Common myeloid progenitor, CD34-positive (primary cell): ENCODE measurements around the gene WDFY4.

Source experiments
- CTCF ChIA-PET: fragments of 350-600 bp; sonication (Branson Sonifier 250); formaldehyde crosslinking; loops from one replicate; lab custom pipeline; 2021; ENCODE audit warnings: antibody characterized with exemption; lab: Charles Lee
- POLR2A ChIA-PET: fragments of 350-600 bp; sonication (Branson Sonifier 250); formaldehyde crosslinking; loops from one replicate; lab custom pipeline; 2021; ENCODE audit warnings: antibody characterized with exemption; lab: Charles Lee
- DNase-seq, 3 donors: peaks; one replicate each; pipeline versions ENCODE4 v3.0.0 to v3.0.0-alpha.2; 2013
- H3K27ac ChIP-seq, 2 experiments: 1 replicate in 1 of 2; 2 replicates in 1 of 2; pipeline ENCODE4 v1.7.0; 2013; ENCODE audit warnings: inconsistent platforms in 2 of 2, low read length in 2 of 2, mild to moderate bottlenecking in 2 of 2, low read depth in 1 of 2, moderate library complexity in 1 of 2; ENCODE audit not compliant: severe bottlenecking in 2 of 2, insufficient read depth in 1 of 2, poor library complexity in 1 of 2
- H3K27me3 ChIP-seq, 5 experiments: replicated peaks in 2 of 5; 1 replicate in 3 of 5; 2 replicates in 2 of 5; pipeline versions ENCODE4 v1.6.1 to v1.7.0; 2013; ENCODE audit warnings: low read length in 4 of 5, mild to moderate bottlenecking in 2 of 5, moderate library complexity in 2 of 5, inconsistent platforms in 1 of 5; ENCODE audit not compliant: insufficient read depth in 5 of 5, control insufficient read depth in 4 of 5
- H3K36me3 ChIP-seq, 4 experiments: 1 replicate in 2 of 4; 2 replicates in 2 of 4; pipeline versions ENCODE4 v1.6.1 to v1.7.0; 2013; ENCODE audit warnings: low read length in 3 of 4, control low read depth in 1 of 4, mild to moderate bottlenecking in 1 of 4; ENCODE audit not compliant: control insufficient read depth in 4 of 4, insufficient read depth in 4 of 4
- H3K4me1 ChIP-seq, 4 experiments: 1 replicate in 3 of 4; 2 replicates in 1 of 4; pipeline versions ENCODE4 v1.6.1 to v1.7.1; 2013; ENCODE audit warnings: low read length in 3 of 4, mild to moderate bottlenecking in 3 of 4, control low read depth in 1 of 4, inconsistent platforms in 1 of 4, moderate library complexity in 1 of 4; ENCODE audit not compliant: control insufficient read depth in 4 of 4, insufficient read depth in 4 of 4; ENCODE audit errors: control extremely low read depth in 1 of 4
- H3K4me3 ChIP-seq, 7 experiments: 1 replicate in 4 of 7; 2 replicates in 3 of 7; pipeline versions ENCODE4 v1.5.1 to v1.7.0; 2013; ENCODE audit warnings: mild to moderate bottlenecking in 7 of 7, low read length in 6 of 7, moderate library complexity in 6 of 7, inconsistent platforms in 2 of 7, low read depth in 2 of 7, control low read depth in 1 of 7; ENCODE audit not compliant: insufficient read depth in 4 of 7, control insufficient read depth in 1 of 7; ENCODE audit errors: extremely low read depth in 1 of 7
- H3K9me3 ChIP-seq, 5 experiments: 1 replicate in 4 of 5; 2 replicates in 1 of 5; pipeline versions ENCODE4 v1.6.1 to v1.7.1; 2013; ENCODE audit warnings: low read length in 4 of 5, mild to moderate bottlenecking in 2 of 5, inconsistent platforms in 1 of 5, low read depth in 1 of 5, moderate library complexity in 1 of 5; ENCODE audit not compliant: control insufficient read depth in 4 of 5, insufficient read depth in 2 of 5; ENCODE audit errors: control extremely low read depth in 1 of 5
- WGBS: methylation state at CpG from one replicate; pipeline ENCODE4 v1.1.5; 2013; ENCODE audit not compliant: insufficient coverage; 5-methylcytosine and 5-hydroxymethylcytosine counted together

Gene WDFY4

GRCh38 chr10:48926764-48927540 is 242.3 kb downstream of the WDFY4 start:
- H3K9me3 ChIP-seq = no peaks in the 10 kb centered on the region
- no peak for DNase-seq
- H3K4me3 ChIP-seq = no peak overlapping the region
- no peaks in the 10 kb centered on the region for H3K27me3 ChIP-seq
- H3K27ac ChIP-seq = no peak overlapping the region
- 99% methylated on average over 8 of the region's 13 CpGs for WGBS
- peaks cover 0 to 23% (median 4%) of the 10 kb centered on the region in 4 experiments for H3K36me3 ChIP-seq
- ChIA-PET CTCF (interaction anchor here (0.7 to 0.9 kb wide), 2 partner anchors 11 to 28 kb away, joined by 3 read pairs; no protein-coding TSS in a partner anchor), POLR2A (no interaction called here)
- H3K4me1 ChIP-seq = no peaks in the 10 kb centered on the region

GRCh38 chr10:48929413-48929990 is 244.8 kb downstream of the WDFY4 start:
- Histone ChIP-seq H3K9me3 (no peaks in the 10 kb centered on the region), H3K27me3 (no peaks in the 10 kb centered on the region), H3K36me3 (peaks cover 0 to 34% (median 4%) of the 10 kb centered on the region in 4 experiments), H3K4me1 (no peaks in the 10 kb centered on the region), H3K4me3 (no peak overlapping the region), H3K27ac (no peak overlapping the region)
- CTCF ChIA-PET = no interaction called here
- POLR2A ChIA-PET = no interaction called here
- DNase-seq = no peak
- 78% methylated on average over 5 of the region's 5 CpGs for WGBS

- ChIA-PET CTCF (no interaction called here), POLR2A (no interaction called here)
- peaks cover 0 to 31% (median 3%) of the 10 kb centered on the region in 4 experiments for H3K36me3 ChIP-seq
- H3K4me1 ChIP-seq = no peaks in the 10 kb centered on the region
- H3K27ac ChIP-seq = no peak overlapping the region
- DNase-seq = no peak
- 89% methylated on average over 3 of the region's 4 CpGs for WGBS
- no peaks in the 10 kb centered on the region for H3K27me3 ChIP-seq
- H3K9me3 ChIP-seq = no peaks in the 10 kb centered on the region
- no peak overlapping the region for H3K4me3 ChIP-seq
Observed at GRCh38 chr10:48931188-48931587, 246.5 kb downstream of the WDFY4 start.

- Histone ChIP-seq H3K36me3 (peaks cover 0 to 28% (median 4%) of the 10 kb centered on the region in 4 experiments), H3K4me3 (no peak overlapping the region), H3K27me3 (no peaks in the 10 kb centered on the region), H3K27ac (no peak overlapping the region), H3K4me1 (no peaks in the 10 kb centered on the region), H3K9me3 (no peaks in the 10 kb centered on the region)
- no peak for DNase-seq
- ChIA-PET CTCF (interaction anchor here (0.6 to 1.2 kb wide), 2 partner anchors 8 to 10 kb away, joined by 4 to 5 read pairs; no protein-coding TSS in a partner anchor), POLR2A (no interaction called here)
- WGBS = 96% methylated on average over 6 of the region's 7 CpGs
Observed at GRCh38 chr10:48932831-48933664, 248.4 kb downstream of the WDFY4 start.

- Histone ChIP-seq H3K27ac (no peak overlapping the region), H3K9me3 (no peaks in the 10 kb centered on the region), H3K4me3 (no peak overlapping the region), H3K27me3 (no peaks in the 10 kb centered on the region), H3K36me3 (peaks cover 0 to 28% (median 4%) of the 10 kb centered on the region in 4 experiments), H3K4me1 (no peaks in the 10 kb centered on the region)
- ChIA-PET POLR2A (no interaction called here), CTCF (interaction anchor here (1.0 kb wide), 2 partner anchors 10 to 30 kb away, joined by 3 read pairs; no protein-coding TSS in a partner anchor)
- WGBS = 97% methylated on average over 13 of the region's 18 CpGs
- DNase-seq = no peak
Observed at GRCh38 chr10:48934672-48935501, 250.2 kb downstream of the WDFY4 start.

GRCh38 chr10:48935577-48935976 is 250.9 kb downstream of the WDFY4 start:
- CTCF ChIA-PET = no interaction called here

More at GRCh38 chr10:48935577-48935976, 250.9 kb downstream of the WDFY4 start:
- DNase-seq = no peak
- POLR2A ChIA-PET = no interaction called here
- H3K27ac ChIP-seq = no peak overlapping the region
- H3K4me3 ChIP-seq = no peak overlapping the region
- H3K9me3 ChIP-seq = no peaks in the 10 kb centered on the region
- H3K4me1 ChIP-seq = no peaks in the 10 kb centered on the region
- no peaks in the 10 kb centered on the region for H3K27me3 ChIP-seq
- peaks cover 0 to 35% (median 2%) of the 10 kb centered on the region in 4 experiments for H3K36me3 ChIP-seq
